Ureter (tissue), 1 donor: ENCODE results near the gene NR3C2. TPM values are rescaled to one million over a fixed set of nuclear protein-coding genes. Genes with fewer than 3 reads are reported as not detected.
"Not testable (repeated sequence)": the region's sequence is repeated elsewhere in the genome, so short reads cannot be mapped to it uniquely, and the experiment has no call there.

Experiments used
- DNase-seq: peaks from one replicate; pipeline ENCODE4 v3.0.0-alpha.2; 2020; ENCODE audit warnings: low spot score
- total RNA-seq: library from RNA; stranded (reverse); gene quantifications from one replicate; pipeline ENCODE4 v1.2.4, GENCODE V29; 2023
- donor health status: DM: yes; HTN: yes; CAD: no.

Gene NR3C2
- total RNA-seq, 1 donor from 2014 or later = 31.6 TPM

DNA sequence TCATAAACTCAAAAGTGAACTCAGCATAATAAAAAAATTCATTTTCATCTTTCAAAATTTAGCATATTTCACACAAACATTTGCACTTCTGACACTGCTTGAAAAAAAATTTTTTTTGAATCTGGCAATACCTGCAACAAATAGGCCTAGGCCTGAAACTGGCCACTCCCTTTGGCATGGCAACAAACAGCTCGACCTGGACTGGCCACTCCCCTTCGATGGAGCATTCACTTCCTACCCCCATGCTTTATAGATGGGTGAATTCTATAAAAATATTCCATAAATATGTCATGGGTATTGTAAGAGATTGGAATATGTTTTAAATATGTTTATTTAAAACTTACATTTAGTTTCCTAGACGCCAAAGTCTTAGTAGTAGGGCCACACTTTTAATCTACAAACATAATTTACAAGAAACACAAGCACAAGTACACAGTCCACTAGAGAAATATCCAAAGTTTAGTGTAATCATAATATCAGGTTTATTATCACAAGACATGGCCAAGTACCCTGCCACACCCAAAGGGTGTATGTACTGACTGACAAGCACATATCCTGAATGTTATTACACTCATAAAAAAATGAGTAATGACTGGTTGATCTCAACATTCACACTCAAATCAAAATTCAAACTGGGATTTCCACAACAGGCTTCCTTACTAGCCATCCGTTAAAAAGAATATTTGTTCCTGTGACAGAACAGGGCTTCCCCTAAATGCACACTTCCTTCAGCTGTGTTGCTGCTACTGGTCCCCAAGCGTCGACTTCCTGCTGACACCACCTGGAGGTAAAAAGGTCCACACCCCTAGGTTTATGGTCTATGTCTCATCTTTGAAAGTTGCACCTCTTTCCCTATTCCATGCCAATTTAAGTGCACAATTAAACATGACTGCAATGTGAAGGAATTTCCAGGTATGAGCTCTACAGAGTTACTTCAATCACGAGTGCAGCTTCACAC is 271.5 kb downstream of the NR3C2 start:
- DNase-seq = no peak

DNA sequence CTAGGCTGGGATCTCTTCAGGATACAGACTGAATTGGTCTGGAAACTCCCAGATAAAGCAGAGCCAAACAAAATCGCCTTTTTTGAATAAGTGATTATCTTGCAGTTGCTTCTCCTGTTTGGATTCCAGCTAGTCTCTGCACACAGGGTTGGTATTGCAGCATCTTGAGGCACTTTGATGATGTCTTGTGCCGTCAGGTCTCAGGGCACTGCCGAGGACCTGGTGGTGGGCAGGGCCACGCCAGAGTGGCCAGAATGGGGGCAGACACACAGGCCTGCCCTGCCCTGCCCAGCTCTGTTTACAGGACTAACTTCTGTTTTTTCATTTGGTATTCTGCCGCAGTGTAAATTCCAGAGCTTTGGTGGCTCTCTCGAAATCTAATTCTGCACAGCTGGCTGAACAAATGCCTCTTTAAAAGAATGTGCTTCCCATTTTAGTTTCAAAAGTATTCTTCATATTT is 276.1 kb downstream of the NR3C2 start:
- DNase-seq = no peak

DNA sequence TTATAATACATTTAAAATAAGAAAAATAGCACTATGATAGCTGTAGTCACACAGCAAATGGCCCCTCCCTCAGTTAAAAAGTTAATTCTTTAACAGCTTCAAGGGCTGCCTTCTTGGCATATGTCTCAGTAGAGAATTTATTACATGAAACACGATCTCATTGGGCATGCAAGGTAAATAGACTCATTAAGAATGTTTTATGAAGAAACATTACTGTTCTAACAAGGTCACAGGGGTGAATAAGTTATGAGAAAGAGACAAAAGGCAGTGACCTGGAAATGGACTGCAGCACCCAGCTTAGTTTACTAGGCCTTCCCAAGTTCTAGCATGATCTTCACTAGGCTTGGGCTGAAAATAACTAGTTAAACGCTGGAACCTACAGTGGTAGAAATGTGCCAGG is 277.7 kb downstream of the NR3C2 start:
- no peak for DNase-seq

DNA sequence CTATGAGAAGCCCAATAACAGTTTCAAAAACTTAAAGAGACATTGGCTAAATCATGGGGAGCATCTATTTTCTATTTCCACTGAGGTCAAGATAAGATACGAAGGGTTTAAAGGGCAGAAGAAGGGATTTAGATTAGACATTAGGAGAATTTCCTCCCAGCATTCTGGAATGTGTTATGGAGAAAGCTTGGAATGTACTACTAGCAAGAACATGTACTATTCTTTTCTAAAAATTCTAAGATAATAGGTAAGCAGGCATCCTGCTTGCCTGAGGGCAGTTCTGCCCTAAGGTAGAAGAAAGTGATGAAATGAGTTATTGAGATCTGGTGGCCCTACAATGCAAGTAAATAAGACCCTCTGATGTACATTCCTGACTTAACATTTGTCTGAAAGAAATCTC is 279.2 kb downstream of the NR3C2 start:
- no peak for DNase-seq

DNA sequence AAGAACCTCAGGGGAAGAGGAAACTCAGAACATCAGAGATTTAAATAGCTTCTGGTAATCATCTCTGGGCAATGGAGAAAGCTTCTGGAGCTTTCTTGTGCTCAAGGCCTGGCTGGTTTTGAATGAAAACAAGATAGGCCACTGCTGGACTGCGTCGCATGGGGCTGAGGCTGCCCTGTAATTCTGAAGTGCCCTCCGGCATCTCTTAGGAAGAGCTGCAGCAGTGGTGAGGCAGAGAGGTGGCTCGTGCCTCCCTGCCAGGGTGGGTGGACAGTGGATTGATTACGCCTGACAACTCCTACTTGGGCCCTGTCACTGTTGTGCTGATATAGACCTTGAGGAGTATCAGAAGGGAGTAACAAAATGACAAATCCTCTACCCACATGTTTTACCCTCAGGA is 279.7 kb downstream of the NR3C2 start:
- DNase-seq = no peak

DNA sequence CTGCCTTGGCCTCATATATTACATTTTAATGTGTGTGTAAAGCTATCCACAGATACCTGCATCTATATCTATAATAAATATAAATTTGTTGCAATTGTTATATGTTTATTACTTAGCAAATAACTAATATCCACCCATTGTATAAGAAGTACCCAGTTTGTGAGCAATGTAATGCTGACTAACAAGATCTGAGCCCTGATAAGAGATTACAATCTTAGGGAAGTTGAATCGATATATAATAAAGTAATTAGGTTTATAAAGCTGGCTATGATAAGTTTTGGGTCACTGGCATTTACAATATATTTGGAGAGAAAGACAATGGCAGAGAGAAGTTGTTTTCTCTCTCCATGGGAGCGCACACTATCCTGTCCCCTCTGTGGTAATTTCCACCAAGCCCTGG is 280.6 kb downstream of the NR3C2 start:
- DNase-seq = no peak

DNA sequence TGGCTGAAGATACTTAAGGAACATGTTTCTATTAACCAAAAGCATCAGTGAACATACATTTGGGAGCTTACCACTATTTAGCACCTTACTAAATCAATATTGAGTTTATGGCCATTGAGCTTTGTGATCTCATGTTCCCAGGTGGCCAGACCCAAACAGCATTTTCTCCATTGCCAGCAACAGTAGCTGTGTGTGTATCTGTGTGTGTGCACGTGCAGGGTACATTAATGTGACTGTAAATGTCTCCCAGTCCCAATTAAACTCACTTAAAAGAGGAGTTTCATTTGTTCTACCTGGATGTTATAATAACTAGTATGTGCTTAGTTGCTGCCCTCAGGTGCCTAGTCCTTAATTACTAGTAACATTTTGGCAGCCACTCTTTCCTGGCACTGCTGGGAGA is 282.4 kb downstream of the NR3C2 start:
- no peak for DNase-seq

DNA sequence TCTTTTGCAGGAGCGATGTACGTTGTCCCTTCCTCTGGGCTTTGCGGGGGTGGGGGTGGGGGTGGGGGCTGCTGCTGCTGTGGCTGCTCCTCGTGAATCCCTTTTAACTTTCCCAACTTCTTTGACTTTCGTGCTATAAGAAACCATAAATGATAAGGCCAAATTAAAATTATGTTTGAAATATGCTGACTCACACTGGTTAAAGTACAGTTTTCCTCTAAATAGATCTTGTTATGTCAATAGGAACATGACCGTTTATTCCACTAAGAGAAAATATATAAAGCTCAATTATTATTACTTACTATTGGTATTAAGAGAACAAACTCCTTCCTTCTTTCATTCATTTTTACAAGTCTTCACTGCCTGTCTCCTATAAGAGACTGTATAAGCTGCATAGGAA is 287.4 kb downstream of the NR3C2 start:
- no peak for DNase-seq

DNA sequence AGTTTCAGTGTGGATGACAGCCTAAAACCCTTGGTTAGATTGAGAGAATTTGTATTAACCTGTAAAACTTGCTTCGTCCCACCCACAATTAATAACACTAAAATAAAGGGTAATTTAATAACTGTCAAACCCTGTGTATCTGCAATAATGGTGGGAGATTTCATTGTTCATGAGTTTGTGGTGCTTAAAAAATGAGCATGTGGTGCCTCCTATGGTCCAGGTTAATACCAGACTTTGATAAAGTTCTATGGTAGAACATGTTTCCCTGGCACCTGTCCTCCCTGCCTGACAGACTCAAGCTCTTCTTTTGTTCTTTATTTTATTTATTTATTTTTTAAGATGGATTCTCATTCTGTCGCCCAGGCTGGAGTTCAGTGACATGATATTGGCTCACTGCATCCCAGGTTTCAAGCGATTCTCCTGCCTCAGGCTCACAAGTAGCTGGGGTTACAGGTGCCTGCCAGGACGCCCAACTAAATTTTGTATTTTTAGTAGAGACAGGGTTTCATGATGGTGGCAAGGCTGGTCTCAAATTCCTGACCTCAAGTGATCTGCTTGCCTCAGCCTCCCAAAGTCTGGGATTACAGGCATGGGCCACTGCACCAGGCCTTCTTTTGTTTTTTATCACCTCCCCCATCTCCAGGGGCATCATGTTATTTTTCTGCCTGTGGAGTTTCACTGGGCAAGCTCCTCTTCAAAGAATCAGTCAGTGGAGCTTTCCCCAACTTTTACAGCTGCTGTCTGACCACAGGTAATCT is 289.2 kb downstream of the NR3C2 start:
- no peak for DNase-seq

DNA sequence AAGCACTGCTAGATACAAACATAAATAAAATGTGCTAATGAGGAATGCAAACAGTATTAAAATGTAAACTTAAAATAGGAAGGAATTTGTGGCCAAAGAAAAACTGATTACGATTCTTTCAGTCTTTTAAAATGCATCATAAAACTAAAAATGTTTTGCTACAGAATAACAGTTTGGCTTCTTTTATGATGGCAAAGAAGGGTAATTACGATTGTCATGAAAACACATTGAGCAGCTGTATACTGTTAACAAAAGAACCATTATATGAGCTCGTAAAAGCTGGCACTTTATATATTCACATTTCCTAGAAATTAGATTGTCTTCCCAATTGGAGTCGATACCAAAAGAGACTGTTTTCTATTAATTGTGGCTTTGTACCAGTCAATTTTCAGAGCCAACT is 290.4 kb downstream of the NR3C2 start:
- DNase-seq = no peak

DNA sequence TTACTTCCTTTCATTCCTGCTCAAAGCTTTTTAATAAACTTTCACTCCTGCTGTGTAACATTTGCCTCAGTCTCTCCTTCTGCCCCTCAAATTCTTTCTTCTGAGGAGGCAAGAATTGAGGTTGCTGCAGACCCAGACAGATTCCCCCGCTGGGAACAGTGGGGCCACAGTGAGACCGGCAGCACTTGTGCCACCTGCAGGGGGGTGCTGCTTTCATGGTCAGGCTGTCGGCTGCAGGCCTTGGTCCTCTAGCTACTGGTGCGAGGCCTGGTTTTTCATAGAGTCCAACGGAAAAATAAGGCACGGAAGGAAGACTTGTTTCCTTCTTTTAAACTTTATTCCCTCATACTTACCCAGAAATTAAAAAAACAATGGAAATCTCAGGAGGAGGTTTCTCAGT is 296.7 kb downstream of the NR3C2 start:
- no peak for DNase-seq

DNA sequence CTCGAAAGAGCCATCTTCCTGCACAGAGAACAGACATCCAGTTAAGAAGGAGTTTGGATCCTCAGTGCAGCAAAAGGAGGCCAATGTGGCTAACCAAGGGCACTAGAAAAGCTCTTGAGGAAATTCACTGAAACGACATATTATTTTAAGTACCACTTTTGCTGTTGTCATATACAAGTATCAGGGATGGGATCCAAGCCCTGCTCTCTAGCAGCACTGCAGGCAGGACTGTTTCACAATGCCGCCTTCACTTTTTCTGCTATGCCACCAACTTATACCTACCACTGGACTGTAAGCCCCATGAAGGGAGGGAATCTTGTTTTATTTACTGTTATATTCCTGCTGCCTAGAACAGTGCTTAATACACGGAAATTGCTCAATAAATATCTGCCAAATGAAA is 299.0 kb downstream of the NR3C2 start:
- no peak for DNase-seq

DNA sequence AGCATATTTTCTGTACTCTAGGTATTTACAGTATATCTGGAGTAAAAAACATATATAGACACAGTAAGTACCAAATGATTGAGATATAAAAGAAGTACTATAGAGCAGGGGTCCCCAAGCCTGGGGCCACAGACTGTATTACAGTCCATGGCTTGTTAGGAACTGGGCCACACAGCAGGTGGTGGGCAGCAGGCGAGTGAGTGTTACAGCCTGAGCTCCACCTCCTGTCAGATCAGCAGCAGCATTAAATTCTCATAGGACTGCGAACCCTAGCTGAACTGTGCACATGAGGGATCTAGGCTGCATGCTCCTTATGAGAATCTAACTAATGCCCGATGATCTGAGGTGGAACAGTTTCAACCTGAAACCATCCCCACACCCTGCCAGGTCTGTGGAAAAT is 300.7 kb downstream of the NR3C2 start:
- no peak for DNase-seq

DNA sequence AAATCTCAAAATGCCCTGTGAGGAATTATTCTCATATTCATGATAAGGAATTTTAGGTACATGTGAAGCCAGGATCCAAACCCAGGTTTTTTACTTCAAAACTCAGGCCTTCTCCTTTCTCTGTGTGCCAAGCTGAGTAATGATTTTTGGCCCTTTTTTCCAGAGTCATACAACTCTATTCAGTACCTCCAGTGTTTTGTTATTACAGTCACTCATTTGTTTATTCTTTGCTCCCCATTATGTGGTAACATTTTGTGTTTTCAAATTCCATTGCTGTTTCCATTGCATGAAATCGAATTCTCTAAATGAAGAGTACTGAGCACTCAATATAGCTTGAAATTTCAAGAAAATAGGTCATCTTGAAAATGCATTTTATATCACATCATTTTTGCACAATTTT is 315.4 kb downstream of the NR3C2 start:
- DNase-seq = no peak

DNA sequence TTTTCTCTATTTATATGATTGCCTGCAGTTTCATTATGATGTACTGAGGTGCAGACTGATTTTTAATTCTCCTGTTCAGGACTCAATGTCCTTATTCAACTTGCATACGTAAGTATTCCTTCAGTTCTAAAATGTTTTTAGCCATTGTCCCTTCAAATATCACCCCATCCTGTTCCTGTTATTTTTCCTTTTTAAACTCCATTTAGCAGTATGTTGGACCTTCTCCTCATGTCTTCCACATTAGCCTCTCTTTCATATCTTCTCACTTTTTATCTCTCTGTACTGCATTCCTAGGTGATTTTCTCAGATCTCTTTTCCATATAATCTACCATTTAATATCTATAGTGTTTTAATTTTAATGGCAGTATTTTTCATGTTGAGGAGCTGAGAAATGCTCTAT is 317.7 kb downstream of the NR3C2 start:
- DNase-seq = no peak

DNA sequence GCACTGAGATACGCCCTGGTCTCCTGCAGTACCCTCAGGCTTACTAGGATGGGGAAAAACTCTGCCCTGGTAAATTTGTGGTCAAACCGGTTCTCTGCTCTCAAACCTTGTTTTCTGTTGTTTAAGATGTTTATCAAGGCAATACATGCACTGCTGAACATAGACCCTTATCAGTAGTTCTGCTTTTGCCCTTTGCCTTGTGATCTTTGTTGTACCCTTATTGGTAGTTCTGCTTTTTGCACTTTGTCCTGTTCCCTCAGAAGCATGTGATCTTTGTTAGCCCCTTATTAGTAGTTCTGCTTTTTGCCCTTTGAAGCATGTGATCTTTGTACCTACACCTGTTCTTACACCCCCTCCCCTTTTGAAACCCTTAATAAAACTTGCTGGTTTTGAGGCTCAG is 319.1 kb downstream of the NR3C2 start:
- DNase-seq = not testable (repeated sequence)

DNA sequence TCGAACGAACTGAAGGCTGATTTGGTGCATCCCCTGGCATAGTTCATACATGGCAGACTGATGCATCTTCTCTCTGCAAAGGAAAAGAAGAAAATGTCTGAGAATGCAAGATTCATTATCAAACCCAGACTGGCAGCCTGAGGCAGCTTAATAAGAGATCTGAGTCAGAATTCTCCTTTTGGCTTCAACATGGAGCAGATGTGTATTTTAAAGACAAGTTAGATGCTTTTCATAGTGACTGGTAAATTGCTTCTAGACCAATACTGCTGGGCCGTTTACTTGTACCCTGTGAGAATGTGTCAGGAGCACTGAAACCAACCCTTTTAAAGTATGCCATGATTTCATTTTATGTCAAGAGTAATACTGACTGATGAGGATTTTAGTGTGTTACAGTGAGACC is 322.0 kb downstream of the NR3C2 start:
- no peak for DNase-seq

DNA sequence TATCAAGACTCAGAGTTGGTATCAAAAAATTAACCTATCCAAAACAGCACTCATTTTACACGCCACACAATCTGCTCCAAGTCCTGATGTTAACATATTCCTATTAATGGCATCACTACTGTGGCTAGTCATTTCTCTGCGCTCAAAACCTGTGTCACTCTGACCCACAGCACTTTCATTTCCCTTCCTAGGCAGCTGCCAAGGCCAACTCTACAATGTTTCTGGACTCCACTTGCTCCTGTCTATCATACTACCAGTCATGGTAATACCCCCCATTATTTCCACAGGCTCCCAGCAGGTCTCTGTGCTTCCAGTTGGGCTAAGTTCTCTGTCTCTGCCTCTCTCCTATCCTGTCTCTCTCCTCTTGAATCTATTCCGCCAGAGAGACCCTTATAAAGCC is 323.6 kb downstream of the NR3C2 start:
- DNase-seq = no peak

DNA sequence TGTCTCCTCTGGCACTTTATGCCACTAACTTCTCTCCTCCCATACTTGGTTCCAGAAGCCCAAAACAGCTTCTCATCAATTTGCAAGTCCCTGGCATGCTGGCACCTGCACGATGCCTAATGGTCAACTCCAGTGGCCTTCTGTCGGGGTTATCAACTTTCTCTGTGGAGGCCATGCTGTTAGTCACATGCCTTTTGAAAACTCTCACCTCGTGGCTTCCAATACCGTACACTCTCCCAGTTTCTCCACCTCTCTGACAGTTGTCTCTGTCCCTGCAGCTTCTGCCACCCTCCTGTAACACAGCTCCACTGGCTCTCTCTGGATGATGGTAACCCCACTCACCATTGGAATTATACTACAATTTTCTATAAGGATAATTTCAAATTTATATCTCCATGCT is 324.0 kb downstream of the NR3C2 start:
- no peak for DNase-seq

DNA sequence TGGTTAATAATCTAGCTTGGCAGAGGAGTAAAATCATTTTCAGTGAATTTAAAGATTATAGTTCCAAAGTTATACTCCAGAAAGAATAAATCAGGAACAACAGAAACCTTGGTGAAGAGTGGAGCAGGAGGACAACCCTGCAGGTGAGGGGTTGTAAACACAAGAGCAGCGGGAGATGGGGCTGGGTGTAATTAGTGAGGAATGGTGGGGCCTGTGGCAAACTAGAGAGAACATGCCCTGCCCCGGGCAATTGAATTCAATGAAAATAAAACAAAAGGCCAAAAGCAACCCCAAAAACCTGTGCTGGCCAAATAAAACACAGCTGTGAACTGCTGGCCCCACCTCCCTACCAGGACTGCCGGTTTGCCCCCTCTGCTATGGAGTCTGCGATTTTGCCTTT is 325.2 kb downstream of the NR3C2 start:
- DNase-seq = no peak

DNA sequence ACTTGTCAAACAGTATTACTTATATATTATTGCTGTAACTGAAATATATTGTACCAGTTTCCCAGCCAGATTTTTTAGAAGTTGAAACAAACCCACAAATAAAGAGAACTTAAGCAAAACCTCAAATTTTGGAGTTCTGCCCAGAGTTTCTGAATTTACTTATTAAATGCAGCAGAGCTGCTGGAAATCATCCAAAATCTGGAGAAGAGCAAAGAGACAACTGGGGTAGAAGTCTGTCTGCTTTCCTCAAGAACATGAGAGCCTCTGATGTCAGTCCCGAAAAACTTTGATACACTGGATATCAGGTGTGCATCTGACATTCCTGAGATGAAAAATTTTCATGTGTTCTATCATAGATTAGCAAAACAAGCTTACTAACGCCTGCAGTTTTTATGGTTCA is 325.9 kb downstream of the NR3C2 start:
- DNase-seq = no peak

DNA sequence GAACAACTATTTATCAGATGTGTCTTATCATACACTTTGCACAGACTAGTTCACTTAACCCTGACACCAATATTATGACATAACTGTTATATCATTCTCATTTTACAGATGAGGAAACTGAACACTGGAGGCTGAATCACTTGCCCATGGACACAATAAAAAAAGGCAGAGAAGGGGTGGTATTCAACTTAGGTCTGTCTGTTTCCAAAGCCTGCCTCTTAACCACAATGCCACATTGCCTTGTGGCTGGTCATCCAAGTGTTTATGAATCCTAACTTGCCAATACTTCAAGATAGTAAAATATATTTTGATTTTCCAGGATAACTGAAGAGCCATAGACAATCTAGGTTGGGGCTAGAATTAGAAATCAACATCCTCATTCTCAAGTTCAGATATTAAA is 327.8 kb downstream of the NR3C2 start:
- DNase-seq = no peak
